HG03139 (cell line): ENCODE data around the gene GPI.
A peak's percentile ranks its signal among the peaks of the same experiment; 100 is the strongest.

Experiments used
- ATAC-seq: cut with Tn5 transposase; IDR thresholded peaks from one replicate; pipeline ENCODE4 v1.9.1; 2021; ENCODE audit not compliant: unreplicated experiment

GPI gene

DNA sequence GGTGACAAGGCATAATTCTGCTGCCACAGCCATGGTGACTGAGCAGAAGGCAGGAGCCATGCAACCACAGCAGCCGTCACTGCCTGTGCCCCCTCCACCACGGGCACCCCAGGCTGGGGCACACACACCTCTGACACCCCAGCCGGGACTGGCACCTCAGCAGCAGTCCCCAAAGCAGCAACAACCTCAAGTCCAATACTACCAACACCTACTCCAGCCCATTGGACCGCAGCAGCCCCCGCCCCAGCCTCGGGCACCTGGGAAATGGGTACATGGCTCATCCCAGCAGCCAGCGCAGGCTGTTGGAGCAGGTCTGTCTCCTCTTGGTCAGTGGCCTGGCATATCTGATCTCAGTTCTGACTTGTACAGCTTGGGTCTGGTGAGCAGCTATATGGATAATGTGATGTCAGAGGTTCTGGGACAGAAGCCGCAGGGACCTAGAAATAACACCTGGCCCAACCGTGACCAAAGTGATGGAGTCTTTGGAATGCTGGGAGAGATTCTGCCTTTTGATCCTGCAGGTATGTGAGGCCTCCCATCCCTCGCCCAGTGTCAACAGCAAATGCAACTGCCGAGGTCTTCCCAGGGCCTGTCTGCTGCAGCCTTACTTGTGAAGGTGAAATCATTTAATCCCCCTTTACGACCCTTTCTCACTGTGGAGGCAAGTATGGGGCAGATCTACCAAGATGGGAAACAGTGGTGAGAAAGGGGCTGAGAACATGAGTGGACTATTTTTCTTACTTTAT lies 22.9 kb upstream of the GPI start:
- no peak for ATAC-seq

DNA sequence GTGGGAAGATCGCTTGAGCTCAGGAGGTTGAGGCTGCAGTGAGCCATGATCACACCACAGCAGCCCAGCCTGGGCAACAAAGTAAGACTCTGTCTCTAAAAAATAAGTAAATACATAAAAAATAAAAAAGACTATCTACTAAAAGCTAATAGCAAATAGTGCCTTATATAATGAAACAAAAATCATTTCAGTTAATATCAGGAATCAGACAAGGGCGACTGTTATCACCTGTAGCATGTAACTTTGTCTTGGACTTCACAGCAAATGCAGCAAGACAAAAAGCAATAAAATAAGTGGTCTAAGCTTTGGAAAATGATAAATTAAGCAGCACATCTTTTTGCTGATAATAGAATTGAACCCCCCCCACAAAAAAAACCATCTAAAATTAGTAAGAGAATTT lies 21.2 kb upstream of the GPI start:
- no peak for ATAC-seq

DNA sequence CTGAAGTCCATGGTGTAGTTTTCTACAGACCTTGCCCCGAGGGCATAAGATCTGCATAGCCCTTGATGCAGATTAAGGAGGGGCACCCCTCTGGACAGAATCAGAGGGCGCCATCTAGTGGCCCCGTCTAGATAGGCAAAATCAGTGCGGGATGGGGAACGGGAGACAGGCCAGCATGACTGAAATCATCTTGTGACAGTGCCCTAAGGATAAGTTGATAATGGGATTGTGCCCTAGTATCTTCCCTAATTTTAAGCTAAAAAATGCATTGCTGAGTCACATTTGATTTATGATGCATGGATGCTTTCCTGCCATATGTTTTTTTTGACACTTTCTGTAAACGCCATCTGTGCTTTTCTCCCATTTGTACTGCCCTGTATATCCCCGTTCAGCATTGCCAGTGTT lies 19.0 kb upstream of the GPI start:
- no peak for ATAC-seq

DNA sequence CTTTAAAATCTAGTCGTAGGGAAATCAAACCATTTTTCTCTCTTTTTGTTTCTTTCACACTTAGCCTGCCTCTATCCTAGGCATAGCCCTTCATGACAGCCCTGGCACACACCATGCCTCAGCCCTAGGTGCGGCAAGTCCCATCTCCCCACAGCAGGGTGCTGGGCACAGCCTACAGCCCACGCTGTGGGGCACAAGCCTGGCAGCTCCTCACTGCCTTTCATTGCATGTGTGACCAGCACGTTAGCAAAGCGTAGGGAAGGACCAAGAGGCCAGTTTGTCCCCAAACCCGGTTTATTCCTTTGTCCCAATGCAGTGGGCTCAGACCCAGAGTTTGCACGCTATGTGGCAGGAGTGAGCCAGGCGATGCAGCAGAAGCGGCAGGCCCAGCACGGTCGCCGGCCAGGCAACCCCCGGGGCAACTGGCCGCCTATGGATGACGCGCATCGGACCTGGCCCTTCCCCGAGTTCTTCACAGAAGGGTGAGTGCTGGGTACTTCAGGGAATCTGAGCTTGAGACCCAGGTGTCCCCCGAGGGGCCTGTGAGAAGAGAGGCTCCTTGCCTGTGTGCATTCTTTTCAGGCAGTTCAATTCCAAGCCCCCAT lies 17.3 kb upstream of the GPI start:
- ATAC-seq = no peak

DNA sequence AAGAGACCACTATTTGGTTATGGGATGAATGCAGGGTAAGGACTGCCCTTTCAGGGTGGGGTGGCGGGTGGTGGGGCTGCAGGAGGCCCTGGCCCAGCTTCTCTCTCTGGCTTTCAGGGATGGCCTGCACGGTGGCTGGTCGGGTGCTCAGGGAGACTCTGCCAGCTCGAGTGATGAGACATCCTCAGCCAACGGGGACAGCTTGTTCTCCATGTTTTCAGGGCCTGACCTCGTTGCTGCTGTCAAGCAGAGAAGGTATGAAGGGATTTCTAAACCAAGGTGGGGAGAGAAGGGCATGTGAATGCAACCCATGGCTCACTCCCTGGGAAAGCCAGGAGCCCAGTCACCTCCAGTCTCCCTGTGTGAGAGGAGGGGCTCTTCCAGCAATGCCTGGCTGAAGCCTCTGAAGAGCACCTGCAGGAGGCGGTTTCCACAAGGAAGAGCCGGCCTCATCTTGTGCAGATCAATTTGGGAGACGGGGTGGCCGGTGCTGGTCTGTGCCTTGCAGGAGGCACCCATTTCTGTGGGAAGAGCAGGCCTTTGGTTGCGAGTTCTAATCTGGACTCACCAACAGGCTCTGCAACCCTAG lies 16.0 kb upstream of the GPI start:
- ATAC-seq = no peak

DNA sequence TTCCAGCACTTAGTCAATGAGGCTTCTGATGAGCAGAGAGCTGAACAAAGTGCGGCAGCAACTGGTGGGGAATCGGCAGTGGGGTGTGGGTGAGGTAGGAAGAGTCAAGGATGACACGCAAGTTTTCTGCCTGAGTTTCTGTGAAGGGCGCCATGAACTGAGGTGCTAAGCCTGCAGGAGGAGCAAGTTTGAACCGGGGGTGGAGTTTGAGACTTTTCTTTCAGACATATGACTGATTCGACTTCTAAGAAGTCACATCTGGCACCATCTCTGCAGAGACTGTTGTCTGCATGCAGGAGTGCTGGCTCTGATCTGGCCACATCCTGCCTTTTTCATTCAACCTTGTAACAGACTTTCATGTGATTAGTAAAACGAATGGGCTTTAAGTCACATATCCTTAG lies 14.8 kb upstream of the GPI start:
- ATAC-seq = no peak

DNA sequence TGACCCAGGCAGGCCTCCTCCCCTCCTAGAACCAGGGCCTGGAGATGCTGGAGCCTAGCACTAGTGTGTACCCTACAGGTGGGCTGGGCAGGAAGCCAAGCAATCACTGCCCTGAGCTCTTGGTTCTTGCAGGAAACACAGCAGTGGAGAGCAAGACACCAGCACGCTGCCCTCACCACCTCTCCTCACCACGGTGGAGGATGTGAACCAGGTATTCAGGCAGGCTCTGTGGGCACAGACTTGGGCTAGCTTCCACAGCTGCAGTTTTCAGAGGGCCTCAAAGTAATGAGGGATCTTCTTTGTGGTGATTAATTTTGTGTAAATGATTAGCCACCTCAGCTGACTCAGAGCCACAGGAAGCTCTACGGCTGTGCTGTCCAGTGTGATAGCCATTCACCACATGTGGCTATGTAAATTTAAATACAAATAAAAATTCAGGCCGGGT lies 13.6 kb upstream of the GPI start:
- ATAC-seq = peak; percentile 64

DNA sequence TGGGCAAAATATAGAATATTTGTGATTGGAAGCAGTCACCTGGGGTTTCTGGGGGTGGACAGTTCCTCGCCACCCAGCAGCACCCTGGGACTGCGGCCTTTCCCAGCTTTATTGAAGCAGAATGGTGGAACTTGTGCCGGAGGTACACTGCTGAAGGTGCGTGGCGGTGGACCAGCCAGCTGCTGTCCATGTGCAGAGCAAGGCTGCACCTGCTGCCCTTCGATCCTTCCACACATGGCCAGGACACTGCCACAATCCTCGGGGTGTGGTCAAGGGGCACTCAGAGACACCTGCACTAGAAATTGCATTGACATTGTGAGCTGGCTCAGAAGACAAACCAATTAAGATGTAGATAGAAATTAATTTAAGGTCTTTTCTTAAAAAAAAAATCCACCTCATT lies 11.4 kb upstream of the GPI start:
- no peak for ATAC-seq

DNA sequence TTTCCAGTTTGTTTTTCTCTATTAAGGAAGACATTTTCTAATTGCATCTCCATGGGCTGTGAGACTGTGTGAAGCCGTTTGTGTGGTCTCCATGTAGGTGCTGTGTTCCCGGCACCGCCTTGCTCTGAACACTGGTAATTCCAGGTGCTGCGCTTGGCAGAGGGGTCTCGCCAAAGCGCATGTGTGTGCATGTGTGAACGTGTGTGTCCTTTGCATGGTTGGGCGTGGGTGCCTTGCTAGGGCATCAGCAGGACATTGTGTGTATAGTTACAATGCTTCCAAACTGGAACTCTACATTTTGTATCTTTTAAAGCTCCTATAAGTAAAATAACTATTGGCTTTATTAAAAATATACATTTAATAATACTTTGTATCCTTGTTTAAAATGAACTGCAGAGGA lies 9.8 kb upstream of the GPI start:
- no peak for ATAC-seq

DNA sequence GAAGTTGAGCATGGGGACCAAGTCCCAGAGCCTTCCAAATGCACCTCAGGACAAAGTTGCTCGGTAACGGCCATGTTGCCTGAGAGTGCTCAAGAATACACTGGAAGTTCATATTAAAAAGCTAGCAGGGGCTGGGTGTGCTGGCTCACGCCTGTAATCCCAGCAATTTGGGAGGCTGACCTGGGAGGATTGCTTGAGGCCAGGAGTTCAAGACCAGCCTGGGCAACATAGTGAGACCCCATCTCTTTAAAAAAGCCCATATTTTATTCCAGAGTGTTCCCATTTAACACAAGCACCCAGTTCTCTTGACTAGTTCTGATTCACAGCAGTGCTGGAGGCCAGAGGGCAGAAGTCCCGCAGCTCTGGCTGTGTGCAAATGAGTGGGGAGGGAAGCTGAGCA lies 8.1 kb upstream of the GPI start:
- ATAC-seq = no peak

DNA sequence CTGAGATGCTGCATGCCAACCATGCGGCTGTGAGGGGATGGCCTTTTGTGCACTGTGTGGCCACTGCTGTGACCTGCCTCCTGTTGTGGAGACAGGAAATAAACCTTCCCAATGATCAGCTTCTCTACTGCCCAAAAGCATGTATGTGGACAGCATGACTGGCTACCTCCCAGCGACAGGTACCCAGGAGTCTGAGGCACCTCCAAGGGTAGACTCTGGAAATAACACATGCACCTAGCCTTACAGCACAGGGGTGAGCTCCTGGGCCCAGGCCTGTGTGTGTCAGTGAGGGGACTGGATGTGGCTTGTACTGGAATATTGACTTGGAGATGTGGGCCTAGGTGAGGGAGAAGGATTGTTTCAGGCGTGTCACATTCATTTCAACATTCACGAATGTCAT lies 7.6 kb upstream of the GPI start:
- ATAC-seq = no peak

DNA sequence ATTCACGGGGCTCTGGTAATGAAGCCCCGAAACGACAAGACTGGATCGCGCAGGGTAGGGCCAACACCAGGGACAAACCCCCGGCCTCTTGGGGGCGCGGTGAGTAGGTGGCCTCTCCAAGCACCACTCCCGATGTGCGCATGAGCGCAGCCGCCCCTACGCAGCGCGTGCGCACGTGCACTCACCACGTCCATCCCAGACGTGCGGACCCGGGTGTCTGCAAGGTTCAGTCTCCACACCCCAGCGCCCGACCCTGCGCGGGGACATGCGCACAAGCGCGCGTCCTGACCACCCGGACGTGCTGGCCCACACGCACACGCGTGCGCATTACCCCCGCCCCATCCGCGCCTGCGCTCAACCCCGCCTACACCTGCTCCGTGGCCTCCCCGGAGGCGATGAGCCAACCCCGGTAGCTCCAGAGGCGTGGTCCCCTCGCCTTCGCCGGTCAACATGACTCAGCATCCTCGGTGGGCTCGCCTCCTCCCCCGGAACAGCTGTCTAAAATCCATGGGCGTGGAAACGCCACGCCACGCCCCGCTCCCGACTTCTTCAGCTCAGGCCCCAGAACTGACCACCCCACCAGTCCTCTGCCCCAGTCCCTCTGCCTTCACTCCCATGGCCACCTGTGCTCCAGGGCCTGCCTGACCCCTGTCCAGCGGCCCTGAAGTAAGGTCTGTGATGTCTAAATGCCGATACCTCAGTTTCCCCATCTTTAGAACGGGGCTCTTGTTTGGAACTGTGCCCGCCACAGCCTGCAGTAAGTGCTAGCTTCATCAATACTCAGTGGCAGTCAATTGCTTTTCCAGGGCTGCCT lies 5.6 kb upstream of the GPI start:
- ATAC-seq = peak; percentile 90

DNA sequence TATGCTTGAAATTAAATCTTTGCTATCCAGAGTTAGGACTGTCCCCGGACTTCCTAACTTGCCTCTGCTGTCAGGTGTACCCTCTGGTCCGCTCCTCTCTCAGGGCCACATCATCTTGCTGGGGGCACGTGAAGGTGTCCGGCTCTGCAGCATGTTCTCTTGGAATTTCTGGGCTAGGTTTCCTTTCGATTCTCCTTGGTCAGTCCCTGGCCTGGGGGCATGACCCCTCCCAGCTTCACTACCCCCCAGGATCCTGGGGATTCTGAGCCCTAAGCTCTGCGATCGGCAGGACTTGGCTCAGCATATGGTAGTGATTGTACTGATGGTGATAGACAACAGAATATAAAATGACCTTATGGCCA lies 5.1 kb upstream of the GPI start:
- no peak for ATAC-seq

DNA sequence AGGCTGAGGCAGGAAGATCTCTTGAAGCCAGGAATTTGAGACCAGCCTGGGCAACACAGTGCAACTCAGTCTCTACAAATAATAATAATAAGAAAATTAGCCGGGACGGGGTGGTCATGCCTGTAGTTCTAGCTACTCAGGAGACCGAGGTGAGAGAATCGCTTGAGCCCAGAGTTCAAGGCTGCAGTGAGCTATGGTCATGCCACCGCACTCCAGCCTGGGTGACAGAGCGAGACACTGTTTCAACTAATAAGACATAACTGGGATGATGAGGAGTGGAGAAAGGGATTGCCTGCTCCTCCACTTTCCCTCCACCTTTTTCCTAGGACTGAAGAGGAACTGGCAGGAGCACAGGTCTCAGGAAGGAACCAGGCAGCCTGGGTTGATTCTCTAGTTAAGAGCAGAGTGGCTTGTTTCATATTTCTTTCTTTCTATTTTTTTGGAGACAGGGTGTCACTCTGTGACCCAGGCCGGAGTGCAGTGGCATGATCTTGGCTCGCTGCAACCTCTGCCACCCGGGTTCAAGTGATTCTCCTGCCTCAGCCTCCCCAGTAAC lies 4.6 kb upstream of the GPI start:
- ATAC-seq = no peak

DNA sequence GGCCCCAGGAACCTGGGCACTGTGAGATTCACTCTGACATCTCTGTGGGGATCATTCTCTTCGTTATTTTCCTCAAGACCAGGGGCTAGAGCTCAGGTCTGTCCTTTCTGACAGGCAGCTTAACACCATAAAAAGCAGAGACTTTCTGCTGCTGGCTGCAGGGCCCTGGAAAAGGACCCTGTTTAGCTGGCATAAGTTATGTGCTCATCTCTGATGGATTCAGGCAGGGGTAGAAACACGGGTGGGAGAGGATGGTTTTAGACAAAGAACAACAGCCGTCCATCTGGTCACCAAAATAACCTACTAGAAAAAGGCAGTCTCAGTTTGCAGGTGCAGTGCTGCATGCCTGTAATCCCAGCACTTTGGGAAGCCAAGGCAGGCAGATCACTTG lies 2.3 kb upstream of the GPI start:
- ATAC-seq = no peak

DNA sequence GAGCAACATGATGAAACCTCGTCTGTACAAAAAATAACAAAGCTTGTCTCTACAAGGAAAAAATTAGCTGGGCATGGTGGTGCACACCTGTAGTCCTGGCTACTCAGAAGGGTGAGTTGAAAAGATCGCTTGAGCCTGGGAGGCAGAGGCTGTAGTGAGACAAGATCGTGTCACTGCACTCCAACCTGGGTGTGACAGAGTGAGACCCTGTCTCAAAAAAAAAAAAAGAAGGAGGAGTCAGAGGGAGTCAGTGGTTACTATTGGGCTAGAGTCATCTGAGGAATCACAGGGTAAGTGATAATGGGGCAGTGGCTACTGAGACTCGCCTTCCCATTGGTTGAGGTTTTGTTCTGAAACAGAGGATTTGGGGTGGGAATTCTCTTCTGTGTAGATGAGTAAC lies 1.9 kb upstream of the GPI start:
- ATAC-seq = no peak

DNA sequence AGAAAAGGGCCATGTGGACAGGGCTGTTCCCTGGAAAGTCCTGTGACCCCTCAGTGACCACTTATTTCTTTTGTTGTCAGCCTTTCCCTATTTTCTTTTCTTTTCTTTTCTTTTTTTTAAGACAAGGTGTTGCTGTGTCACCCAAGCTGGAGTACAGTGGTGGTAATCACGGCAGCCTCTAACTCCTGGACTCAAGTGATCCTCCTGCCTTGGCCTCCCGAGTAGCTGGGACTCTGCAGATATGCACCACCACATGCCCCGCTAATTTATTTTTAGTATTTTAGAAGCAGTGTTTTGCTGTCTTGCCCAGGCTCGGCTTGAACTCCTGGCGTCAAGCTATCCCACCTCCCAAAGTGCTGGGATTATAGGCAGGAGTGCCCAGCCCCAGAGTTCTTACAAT lies 1.1 kb upstream of the GPI start:
- ATAC-seq = no peak

DNA sequence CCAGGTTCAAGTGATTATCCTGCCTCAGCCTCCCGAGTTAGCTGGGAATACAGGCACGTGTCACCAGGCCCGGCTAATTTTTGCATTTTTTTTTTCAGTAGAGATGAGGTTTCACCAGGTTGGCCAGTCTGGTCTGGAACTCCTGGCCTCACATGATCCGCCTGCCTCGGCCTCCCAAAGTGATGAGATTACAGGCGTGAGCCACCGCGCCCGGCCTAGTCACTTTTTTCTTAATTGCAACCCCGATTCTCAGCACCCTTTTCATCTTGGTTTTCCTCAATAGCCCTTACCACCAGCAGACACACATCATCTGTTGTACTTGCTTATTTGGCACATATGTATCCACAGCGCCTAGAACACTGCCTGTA lies 550 bp upstream of the GPI start:
- no peak for ATAC-seq

DNA sequence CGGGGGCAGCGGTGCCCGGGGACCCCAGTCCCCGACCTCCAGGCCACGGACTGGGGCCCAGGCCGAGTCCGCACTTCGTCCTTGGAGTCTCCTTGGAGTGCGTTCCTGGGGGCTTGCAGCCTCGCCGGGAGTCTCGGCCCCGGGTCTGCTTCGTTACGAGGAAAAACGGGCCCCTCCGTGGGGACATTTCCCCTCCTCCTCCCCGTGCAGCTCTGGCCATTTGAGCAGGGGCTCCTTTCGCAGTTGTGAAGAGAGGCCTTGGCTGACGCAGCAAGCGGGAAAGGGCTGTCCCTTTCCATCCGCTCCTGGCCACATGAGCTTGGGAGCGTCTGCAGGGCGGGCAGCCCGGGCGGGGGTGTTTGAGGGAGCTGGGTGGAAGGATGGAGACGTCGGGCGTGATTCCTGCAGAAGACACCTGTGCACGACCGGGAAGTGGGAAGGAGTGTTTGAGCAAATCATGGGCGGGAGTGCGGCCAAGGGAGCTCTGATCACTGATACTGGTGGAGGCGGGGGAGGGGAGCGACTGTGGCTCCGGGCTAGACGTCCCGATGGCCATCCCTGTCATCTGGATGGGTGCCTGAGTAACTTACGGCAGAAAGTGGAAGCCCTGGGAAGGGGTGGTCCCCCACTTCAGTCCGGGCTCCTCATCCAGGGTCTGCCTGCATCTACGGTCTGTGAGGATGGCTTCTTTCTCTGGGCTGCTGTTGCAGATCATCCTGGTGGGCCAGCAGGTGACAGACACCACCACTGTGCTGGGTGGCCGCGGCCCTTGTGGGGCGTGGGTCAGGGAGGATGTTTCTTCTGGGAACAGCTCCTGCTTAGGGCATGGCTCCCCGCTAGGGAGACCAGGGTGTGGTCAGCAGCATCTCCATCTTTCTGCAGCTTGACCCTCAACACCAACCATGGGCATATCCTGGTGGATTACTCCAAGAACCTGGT lies 736 bp downstream of the GPI start:
- ATAC-seq = no peak

DNA sequence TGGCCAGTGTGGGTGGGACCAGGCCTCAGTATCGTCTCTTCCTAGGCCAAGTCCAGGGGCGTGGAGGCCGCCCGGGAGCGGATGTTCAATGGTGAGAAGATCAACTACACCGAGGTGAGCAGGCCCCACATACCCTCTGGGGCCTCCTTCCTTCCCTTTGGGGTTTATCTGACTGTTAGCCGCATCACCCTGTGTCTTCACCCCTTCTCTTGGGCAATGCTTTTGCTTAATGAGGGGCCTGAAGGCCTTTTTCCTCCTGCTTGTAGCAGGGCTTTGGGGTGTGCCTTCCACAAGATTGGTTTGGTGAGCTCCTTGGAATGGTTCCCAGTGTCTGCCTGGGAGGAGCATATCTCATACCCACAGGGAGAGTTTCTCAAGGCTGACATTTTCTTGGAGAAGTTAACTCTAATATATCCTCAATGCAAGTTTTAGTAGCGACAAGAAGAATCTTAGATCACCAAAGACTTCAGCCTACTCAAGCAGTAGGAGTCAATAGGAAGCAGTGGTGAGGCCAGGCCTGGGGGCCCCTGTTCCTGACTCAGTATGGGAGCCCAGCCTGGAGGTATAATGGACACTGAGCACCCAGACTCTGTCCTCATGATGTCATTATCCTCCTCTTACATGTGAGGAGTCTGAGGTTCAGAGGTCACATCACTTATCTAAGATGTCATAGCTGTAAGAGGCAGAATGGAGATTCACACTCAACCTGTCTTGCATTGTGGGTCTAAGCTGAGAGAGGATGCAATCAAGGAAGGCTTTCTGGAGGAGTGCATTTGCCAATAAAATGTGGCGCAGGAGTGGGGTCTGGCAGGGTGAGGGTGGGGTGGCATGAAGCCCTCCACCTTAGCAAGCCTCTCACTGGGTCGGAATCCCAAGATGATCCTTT lies 2.0 kb downstream of the GPI start:
- no peak for ATAC-seq
